HUES6 (cell line): ENCODE data around the gene TGFB2.

Source experiments
- H3K27ac ChIP-seq: 2 replicates; pipeline ENCODE4 v1.7.0; 2013; ENCODE audit warnings: low read depth, mild to moderate bottlenecking, low read length, inconsistent platforms
- H3K27me3 ChIP-seq: 2 replicates; pipeline ENCODE4 v1.6.1; 2013; ENCODE audit warnings: low read length; ENCODE audit not compliant: control insufficient read depth, insufficient read depth
- H3K36me3 ChIP-seq: 2 replicates; pipeline ENCODE4 v1.6.1; 2013; ENCODE audit warnings: low read length; ENCODE audit not compliant: control insufficient read depth, insufficient read depth
- H3K4me1 ChIP-seq: 2 replicates; pipeline ENCODE4 v1.6.1; 2013; ENCODE audit warnings: low read length; ENCODE audit not compliant: control insufficient read depth, insufficient read depth
- H3K4me3 ChIP-seq: 2 replicates; pipeline ENCODE4 v1.5.1; 2013; ENCODE audit warnings: low read depth, low read length
- H3K9ac ChIP-seq: one replicate; pipeline ENCODE4 v1.6.1; 2013; ENCODE audit warnings: mild to moderate bottlenecking, low read length
- H3K9me3 ChIP-seq: 2 replicates; pipeline ENCODE4 v1.6.1; 2013; ENCODE audit warnings: low read depth, low read length; ENCODE audit not compliant: control insufficient read depth, insufficient read depth

The TGFB2 gene

DNA sequence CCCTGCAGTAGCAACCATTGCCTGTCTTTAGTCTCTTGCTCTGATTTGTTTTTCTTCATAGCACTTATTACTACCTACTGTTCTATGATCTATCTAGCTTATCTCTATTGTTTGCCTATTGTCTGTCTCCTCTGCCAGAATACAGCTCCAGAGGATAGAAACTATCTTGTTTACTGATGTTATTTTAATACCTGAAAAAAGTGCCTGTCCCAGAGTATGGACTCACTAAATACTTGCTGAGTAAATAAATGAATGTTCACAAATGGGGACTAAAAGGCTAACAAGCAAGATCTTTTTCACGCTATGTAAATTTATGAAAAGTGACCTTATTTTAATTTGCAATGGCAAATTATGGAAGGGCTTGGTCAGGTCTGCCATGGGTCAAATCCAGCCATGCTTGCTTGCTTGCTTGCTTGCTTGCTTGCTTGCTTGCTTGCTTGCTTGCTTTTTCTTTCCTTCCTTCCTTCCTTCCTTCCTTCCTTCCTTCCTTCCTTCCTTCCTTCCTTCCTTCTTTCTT lies 145.3 kb downstream of the TGFB2 start:
- H3K4me1 ChIP-seq: peaks cover 24% of the 10 kb centered on the region
- H3K27ac ChIP-seq: no peak overlapping the region
- H3K27me3 ChIP-seq: no peaks in the 10 kb centered on the region
- no peak overlapping the region for H3K9ac ChIP-seq
- no peak overlapping the region for H3K4me3 ChIP-seq
- no peaks in the 10 kb centered on the region for H3K36me3 ChIP-seq
- H3K9me3 ChIP-seq: no peaks in the 10 kb centered on the region

DNA sequence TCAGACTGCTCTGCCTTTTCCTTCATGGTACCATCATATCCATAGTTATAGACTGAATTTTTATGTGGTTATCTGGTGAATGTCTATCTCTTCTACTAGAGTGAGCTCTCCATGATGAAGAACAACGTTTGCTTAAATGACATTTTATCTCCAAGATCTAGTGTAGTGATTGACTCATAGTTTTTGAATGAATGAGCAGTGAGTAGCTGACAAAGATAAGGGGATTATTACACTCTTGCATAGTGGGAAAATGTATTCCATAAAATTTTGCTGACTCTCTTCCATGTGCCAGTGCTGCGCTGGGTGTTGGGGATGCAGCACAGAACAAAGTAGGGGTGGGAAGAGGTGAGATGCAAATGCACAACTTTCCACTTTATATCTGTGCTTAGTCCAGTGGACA lies 147.7 kb downstream of the TGFB2 start:
- H3K9ac ChIP-seq: no peak overlapping the region
- no peaks in the 10 kb centered on the region for H3K27me3 ChIP-seq
- no peak overlapping the region for H3K4me3 ChIP-seq
- no peaks in the 10 kb centered on the region for H3K36me3 ChIP-seq
- H3K9me3 ChIP-seq: no peaks in the 10 kb centered on the region
- H3K27ac ChIP-seq: no peak overlapping the region
- peaks cover 28% of the 10 kb centered on the region for H3K4me1 ChIP-seq

DNA sequence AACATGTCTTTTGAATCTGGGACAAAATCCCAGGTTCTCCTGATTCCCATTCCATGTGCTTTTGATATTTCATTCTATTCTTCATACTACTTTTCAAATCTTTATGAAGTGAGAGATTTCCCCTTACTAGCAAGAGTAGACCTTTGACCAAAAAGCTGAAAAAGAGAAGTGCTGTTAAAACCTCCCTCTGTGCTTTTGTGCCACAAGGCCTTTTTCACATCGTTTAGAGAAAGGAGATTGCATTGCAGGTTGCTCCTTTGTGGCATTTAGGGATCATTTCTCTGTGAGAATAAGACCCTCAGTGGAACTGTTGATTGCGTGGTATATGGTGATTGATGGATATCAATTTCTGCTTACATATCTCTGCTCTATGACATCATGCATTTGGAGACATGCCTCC lies 148.8 kb downstream of the TGFB2 start:
- no peaks in the 10 kb centered on the region for H3K27me3 ChIP-seq
- H3K9me3 ChIP-seq: no peaks in the 10 kb centered on the region
- H3K27ac ChIP-seq: no peak overlapping the region
- H3K36me3 ChIP-seq: no peaks in the 10 kb centered on the region
- no peak overlapping the region for H3K4me3 ChIP-seq
- H3K4me1 ChIP-seq: peaks cover 28% of the 10 kb centered on the region
- no peak overlapping the region for H3K9ac ChIP-seq
